GM23248 (cell line): Measurements from ENCODE around the gene SLC8B1. TPM values are rescaled to one million over a fixed set of nuclear protein-coding genes. Genes with fewer than 3 reads are reported as not detected.
A peak's percentile ranks its signal among the peaks of the same experiment; 100 is the strongest.

Source experiments
- DNase-seq: peaks from one replicate; pipeline ENCODE4 v3.0.0-alpha.2; 2015
- H2AFZ ChIP-seq: fragments of 200-600 bp; sonication (generic); 2 replicates; pipeline ENCODE4 v1.6.1; 2016; ENCODE audit warnings: antibody characterized with exemption
- H3F3A ChIP-seq: fragments of 200-600 bp; sonication (generic); 2 replicates; pipeline ENCODE4 v1.6.1; 2016; ENCODE audit warnings: mild to moderate bottlenecking, antibody characterized with exemption, mixed run types; ENCODE audit not compliant: insufficient read depth
- H3K27ac ChIP-seq: fragments of 200-600 bp; sonication (generic); 2 replicates; pipeline ENCODE4 v1.5.1; 2016; ENCODE audit warnings: mild to moderate bottlenecking
- H3K27me3 ChIP-seq: fragments of 200-600 bp; sonication (generic); replicated peaks from 2 replicates; pipeline ENCODE4 v1.6.1; 2016; ENCODE audit warnings: mild to moderate bottlenecking; ENCODE audit not compliant: insufficient read depth
- H3K36me3 ChIP-seq: fragments of 200-600 bp; sonication (generic); 2 replicates; pipeline ENCODE4 v1.6.1; 2016; ENCODE audit warnings: low read depth, mild to moderate bottlenecking
- H3K4me1 ChIP-seq: fragments of 200-600 bp; sonication (generic); 2 replicates; pipeline ENCODE4 v1.6.1; 2016; ENCODE audit warnings: mild to moderate bottlenecking; ENCODE audit not compliant: insufficient read depth
- H3K4me2 ChIP-seq: fragments of 200-600 bp; sonication (generic); one replicate; pipeline ENCODE4 v1.6.1; 2016; ENCODE audit warnings: mild to moderate bottlenecking; ENCODE audit not compliant: unreplicated experiment
- H3K4me3 ChIP-seq: fragments of 200-600 bp; sonication (generic); 2 replicates; pipeline ENCODE4 v1.5.1; 2016; ENCODE audit warnings: mild to moderate bottlenecking
- H3K79me2 ChIP-seq: fragments of 200-600 bp; sonication (generic); 2 replicates; pipeline ENCODE4 v1.6.1; 2016; ENCODE audit warnings: mild to moderate bottlenecking; ENCODE audit not compliant: insufficient read depth
- H3K9ac ChIP-seq: fragments of 200-600 bp; sonication (generic); 2 replicates; pipeline ENCODE4 v1.6.1; 2016; ENCODE audit warnings: mild to moderate bottlenecking
- H3K9me2 ChIP-seq: fragments of 200-600 bp; sonication (generic); 2 replicates; pipeline ENCODE4 v1.6.1; 2016; ENCODE audit warnings: mixed run types, mild to moderate bottlenecking, moderate library complexity; ENCODE audit not compliant: insufficient read depth
- H3K9me3 ChIP-seq: fragments of 200-600 bp; sonication (generic); one replicate; pipeline ENCODE4 v1.6.1; 2017; ENCODE audit warnings: low read depth
- H4K20me1 ChIP-seq: fragments of 200-600 bp; sonication (generic); 2 replicates; pipeline ENCODE4 v1.6.0; 2016; ENCODE audit not compliant: insufficient read depth
- EZH2 ChIP-seq: fragments of 200-600 bp; sonication (generic); IDR thresholded peaks from 2 replicates; pipeline ENCODE4 v1.6.1; 2018; ENCODE audit warnings: antibody characterized with exemption, mild to moderate bottlenecking; ENCODE audit not compliant: insufficient read depth, poor library complexity, severe bottlenecking
- EZH2phosphoT487 ChIP-seq: fragments of 200-600 bp; sonication (generic); IDR thresholded peaks from 2 replicates; pipeline ENCODE4 v1.6.1; 2018; ENCODE audit warnings: antibody characterized with exemption, moderate library complexity, mild to moderate bottlenecking, low read depth; ENCODE audit not compliant: insufficient read depth
- WGBS, 2 experiments: methylation state at CpG; one replicate each; pipeline ENCODE4 v1.1.6; 2015 to 2017; ENCODE audit warnings: low lambda C conversion rate in 2 of 2, low coverage in 1 of 2; ENCODE audit errors: missing lambda C conversion rate in 2 of 2; 5-methylcytosine and 5-hydroxymethylcytosine counted together
- in situ Hi-C: fragments of 300-500 bp; cut with MboI; formaldehyde crosslinking; loops from 2 replicates; pipeline ENCODE4 v1.15.0; 2020
- polyA plus RNA-seq: library from polyadenylated mRNA; unstranded; fragments of >200 nt; fragmentation: Nextera tagmentation; extraction: Ambion mirVana; gene quantifications from 2 replicates; pipeline ENCODE4 v1.2.1, GENCODE V29; 2016
- total RNA-seq: library from RNA; depleted of rRNA; stranded (reverse); fragments of >200 nt; shearing (Covaris generic); gene quantifications from 2 replicates; pipeline ENCODE4 v1.2.3, GENCODE V29; 2014

SLC8B1 gene
- total and polyA plus RNA-seq, 2 experiments from 2014 or later, result 6.6 to 9.0 TPM

- TF ChIP-seq EZH2 (no peak), EZH2phosphoT487 (no peak)
These were observed 31.8 kb downstream of the SLC8B1 start for GRCh38 chr12:113302886-113303640.

GRCh38 chr12:113302466-113302865 is 32.4 kb downstream of the SLC8B1 start:
- in situ Hi-C loops, result no loop called here
- Histone ChIP-seq H3K4me2 (no peak overlapping the region), H3K79me2 (no peaks in the 10 kb centered on the region), H3K4me3 (no peak overlapping the region), H3K9me3 (no peaks in the 10 kb centered on the region), H3K36me3 (no peaks in the 10 kb centered on the region), H3K27ac (no peak overlapping the region), H4K20me1 (no peaks in the 10 kb centered on the region), H3K9ac (no peak overlapping the region), H3F3A (no peaks in the 10 kb centered on the region), H3K9me2 (no peaks in the 10 kb centered on the region), H2AFZ (no peak overlapping the region), H3K4me1 (peaks cover 17% of the 10 kb centered on the region), H3K27me3 (no peaks in the 10 kb centered on the region)
- WGBS, 2 experiments, result 92% methylated on average over 8 of the region's 8 CpGs
- no peak for TF ChIP-seq EZH2phosphoT487
- TF ChIP-seq EZH2, result no peak
- no peak for DNase-seq

More at GRCh38 chr12:113302886-113303640, 31.8 kb downstream of the SLC8B1 start:
- no peak for DNase-seq
- in situ Hi-C loops, result no loop called here
- no peaks in the 10 kb centered on the region for H3K9me2 ChIP-seq
- H3K9me3 ChIP-seq, result no peaks in the 10 kb centered on the region
- H2AFZ ChIP-seq, result no peak overlapping the region
- no peak overlapping the region for H3K4me2 ChIP-seq
- no peak overlapping the region for H3K27ac ChIP-seq
- no peaks in the 10 kb centered on the region for H3F3A ChIP-seq
- no peaks in the 10 kb centered on the region for H3K36me3 ChIP-seq
- no peaks in the 10 kb centered on the region for H3K27me3 ChIP-seq
- H4K20me1 ChIP-seq, result no peaks in the 10 kb centered on the region
- H3K4me3 ChIP-seq, result no peak overlapping the region
- 87 to 88% methylated on average over 19 of the region's 19 CpGs for WGBS, 2 experiments
- no peaks in the 10 kb centered on the region for H3K79me2 ChIP-seq
- peaks cover 17% of the 10 kb centered on the region for H3K4me1 ChIP-seq
- no peak overlapping the region for H3K9ac ChIP-seq

- Histone ChIP-seq H3K4me3 (no peak overlapping the region), H4K20me1 (no peaks in the 10 kb centered on the region), H3K9ac (no peak overlapping the region), H3K36me3 (no peaks in the 10 kb centered on the region), H3K9me3 (no peaks in the 10 kb centered on the region), H3K27ac (no peak overlapping the region), H3K27me3 (no peaks in the 10 kb centered on the region), H3K4me2 (no peak overlapping the region), H2AFZ (no peak overlapping the region), H3K4me1 (peaks cover 17% of the 10 kb centered on the region), H3K9me2 (no peaks in the 10 kb centered on the region), H3F3A (no peaks in the 10 kb centered on the region), H3K79me2 (no peaks in the 10 kb centered on the region)
- in situ Hi-C loops, result no loop called here
- DNase-seq, result no peak
- 86 to 93% methylated on average over 6 of the region's 6 CpGs for WGBS, 2 experiments
- TF ChIP-seq EZH2 (no peak), EZH2phosphoT487 (no peak)
These were observed 33.1 kb downstream of the SLC8B1 start for GRCh38 chr12:113301811-113302210.

GRCh38 chr12:113299619-113300237 is 35.2 kb downstream of the SLC8B1 start:
- Histone ChIP-seq H3K9ac (peak overlapping the region; percentile 81), H2AFZ (peak overlapping the region; percentile 59), H3K4me2 (peak overlapping the region; percentile 65), H3K27ac (peak overlapping the region; percentile 84), H3K79me2 (no peaks in the 10 kb centered on the region), H3K4me1 (peaks cover 17% of the 10 kb centered on the region), H3K9me2 (no peaks in the 10 kb centered on the region), H3F3A (no peaks in the 10 kb centered on the region), H3K27me3 (no peaks in the 10 kb centered on the region), H3K4me3 (peak overlapping the region; percentile 11; the same call in 1 of the 2 replicates), H4K20me1 (no peaks in the 10 kb centered on the region), H3K9me3 (no peaks in the 10 kb centered on the region), H3K36me3 (no peaks in the 10 kb centered on the region)
- WGBS, 2 experiments, result 10% methylated on average over 14 of the region's 14 CpGs
- in situ Hi-C loops, result no loop called here
- peak; percentile 91 for DNase-seq
- TF ChIP-seq EZH2 (no peak), EZH2phosphoT487 (no peak)
